Activated T-cell treated with anti-CD3 and anti-CD28 coated beads, Interleukin-2, amount 50 U/mL, for 72 hours (primary cell): ENCODE data around the gene MRRF. TPM values are rescaled to one million over a fixed set of nuclear protein-coding genes. Genes with fewer than 3 reads are reported as not detected.
A peak's percentile ranks its signal among the peaks of the same experiment; 100 is the strongest.

Experiments
- ATAC-seq, 2 donors: fragments of 150-1000 bp; cut with Tn5 transposase; replicated peaks in 1 of 2; 2 replicates each; pipeline ENCODE4 v1.10.0; 2021; ENCODE audit warnings: moderate library complexity in 2 of 2, mild to moderate bottlenecking in 1 of 2
- DNase-seq, 2 donors: peaks; one replicate each; pipeline ENCODE4 v3.0.0; 2021 to 2022; ENCODE audit warnings: mixed read lengths in 1 of 2
- H3K27ac Mint-ChIP-seq: one replicate; pipeline ENCODE4 v1.8.0; 2022; ENCODE audit warnings: mild to moderate bottlenecking, moderate library complexity, mixed read lengths
- H3K27me3 Mint-ChIP-seq: one replicate; pipeline ENCODE4 v1.8.0; 2022; ENCODE audit warnings: low read depth, mixed read lengths
- H3K36me3 Mint-ChIP-seq, 2 donors: one replicate each; pipeline ENCODE4 v1.8.0; 2022; ENCODE audit warnings: mixed read lengths in 2 of 2, mild to moderate bottlenecking in 1 of 2; ENCODE audit not compliant: insufficient read depth in 2 of 2
- H3K4me1 Mint-ChIP-seq: one replicate; pipeline ENCODE4 v1.8.0; 2022; ENCODE audit warnings: low read depth, mixed read lengths
- H3K4me3 Mint-ChIP-seq, 2 donors: one replicate each; pipeline ENCODE4 v1.8.0; 2022; ENCODE audit warnings: mild to moderate bottlenecking in 2 of 2, mixed read lengths in 2 of 2, moderate library complexity in 2 of 2
- H3K9me3 Mint-ChIP-seq, 2 donors: one replicate each; pipeline ENCODE4 v1.8.0; 2022; ENCODE audit warnings: mixed read lengths in 2 of 2
- total RNA-seq, 2 donors: library from RNA; stranded (reverse); gene quantifications; one replicate each; pipeline ENCODE4 v1.2.3, GENCODE V29; 2022

Gene MRRF
- total RNA-seq, 2 donors from 2014 or later = 42.6 to 47.7 TPM

- ATAC-seq (no peak), DNase-seq (no peak)
- H3K36me3 Mint-ChIP-seq = no peaks in the 10 kb centered on the region
- H3K27ac Mint-ChIP-seq = no peak overlapping the region
- H3K9me3 Mint-ChIP-seq = no peaks in the 10 kb centered on the region
- H3K27me3 Mint-ChIP-seq = peaks cover 33% of the 10 kb centered on the region
- H3K4me3 Mint-ChIP-seq = no peak overlapping the region
- peaks cover 12% of the 10 kb centered on the region for H3K4me1 Mint-ChIP-seq
Measured at GRCh38 chr9:122367774-122368460, 103.2 kb downstream of the MRRF start.

- ATAC-seq (no peak), DNase-seq (no peak)
- H3K4me1 Mint-ChIP-seq = peaks cover 12% of the 10 kb centered on the region
- H3K4me3 Mint-ChIP-seq = no peak overlapping the region
- H3K36me3 Mint-ChIP-seq = no peaks in the 10 kb centered on the region
- no peak overlapping the region for H3K27ac Mint-ChIP-seq
- no peaks in the 10 kb centered on the region for H3K9me3 Mint-ChIP-seq
- H3K27me3 Mint-ChIP-seq = peaks cover 36% of the 10 kb centered on the region
Measured at GRCh38 chr9:122368642-122369041, 104.0 kb downstream of the MRRF start.

- DNase-seq = no peak
- Mint-ChIP-seq H3K4me3 (peak overlapping the region; percentile 71 to 76), H3K27me3 (peaks cover 36% of the 10 kb centered on the region), H3K36me3 (no peaks in the 10 kb centered on the region), H3K4me1 (peaks cover 12% of the 10 kb centered on the region), H3K9me3 (no peaks in the 10 kb centered on the region), H3K27ac (no peak overlapping the region)
- no peak for ATAC-seq
Measured at GRCh38 chr9:122370303-122370702, 105.6 kb downstream of the MRRF start.

- no peaks in the 10 kb centered on the region for H3K36me3 Mint-ChIP-seq
- DNase-seq (no peak), ATAC-seq (peak; percentile 53 to 60)
- H3K4me3 Mint-ChIP-seq = peak within 1 kb of the TSS; percentile 71 to 76
- H3K9me3 Mint-ChIP-seq = no peaks in the 10 kb centered on the region
- H3K4me1 Mint-ChIP-seq = peaks cover 12% of the 10 kb centered on the region
- H3K27me3 Mint-ChIP-seq = peaks cover 36% of the 10 kb centered on the region
- H3K27ac Mint-ChIP-seq = no peak within 1 kb of the TSS
Measured at GRCh38 chr9:122370869-122371755, 106.4 kb downstream of the MRRF start, which contains the start of gene PTGS1. PTGS1 (plus strand) TSS chr9:122371024; CDS start chr9:122371085, 61 bp downstream.

GRCh38 chr9:122371846-122372245 lies 107.2 kb downstream of the MRRF start:
- no peak for DNase-seq
- ATAC-seq = no peak
- peaks cover 12% of the 10 kb centered on the region for H3K4me1 Mint-ChIP-seq
- no peak overlapping the region for H3K27ac Mint-ChIP-seq
- H3K36me3 Mint-ChIP-seq = no peaks in the 10 kb centered on the region
- H3K9me3 Mint-ChIP-seq = no peaks in the 10 kb centered on the region
- H3K4me3 Mint-ChIP-seq = no peak overlapping the region
- peaks cover 36% of the 10 kb centered on the region for H3K27me3 Mint-ChIP-seq

- no peaks in the 10 kb centered on the region for H3K36me3 Mint-ChIP-seq
- H3K27me3 Mint-ChIP-seq = peaks cover 36% of the 10 kb centered on the region
- H3K9me3 Mint-ChIP-seq = no peaks in the 10 kb centered on the region
- ATAC-seq (no peak), DNase-seq (no peak)
- H3K27ac Mint-ChIP-seq = no peak overlapping the region
- H3K4me1 Mint-ChIP-seq = peaks cover 12% of the 10 kb centered on the region
- no peak overlapping the region for H3K4me3 Mint-ChIP-seq
Measured at GRCh38 chr9:122372856-122373845, 108.5 kb downstream of the MRRF start.

- Mint-ChIP-seq H3K9me3 (peaks cover 0 to 1% of the 10 kb centered on the region in 2 donors), H3K27me3 (peaks cover 33% of the 10 kb centered on the region), H3K27ac (no peak overlapping the region), H3K36me3 (no peaks in the 10 kb centered on the region), H3K4me1 (peaks cover 12% of the 10 kb centered on the region), H3K4me3 (no peak overlapping the region)
- DNase-seq (no peak), ATAC-seq (no peak)
Measured at GRCh38 chr9:122374885-122375420, 110.3 kb downstream of the MRRF start.

- no peak overlapping the region for H3K4me3 Mint-ChIP-seq
- H3K9me3 Mint-ChIP-seq = peaks cover 0 to 1% of the 10 kb centered on the region in 2 donors
- peaks cover 14% of the 10 kb centered on the region for H3K27me3 Mint-ChIP-seq
- H3K4me1 Mint-ChIP-seq = no peaks in the 10 kb centered on the region
- H3K36me3 Mint-ChIP-seq = no peaks in the 10 kb centered on the region
- no peak overlapping the region for H3K27ac Mint-ChIP-seq
- DNase-seq (no peak), ATAC-seq (no peak)
Measured at GRCh38 chr9:122376796-122377195, 112.1 kb downstream of the MRRF start.

- Mint-ChIP-seq H3K36me3 (no peaks in the 10 kb centered on the region), H3K27ac (no peak overlapping the region), H3K9me3 (peaks cover 0 to 1% of the 10 kb centered on the region in 2 donors), H3K27me3 (peaks cover 9% of the 10 kb centered on the region), H3K4me3 (no peak overlapping the region), H3K4me1 (no peaks in the 10 kb centered on the region)
- DNase-seq (no peak), ATAC-seq (no peak)
Measured at GRCh38 chr9:122377241-122378164, 112.8 kb downstream of the MRRF start.

GRCh38 chr9:122378236-122378635 lies 113.6 kb downstream of the MRRF start:
- H3K4me3 Mint-ChIP-seq = no peak overlapping the region
- H3K36me3 Mint-ChIP-seq = no peaks in the 10 kb centered on the region
- H3K4me1 Mint-ChIP-seq = no peaks in the 10 kb centered on the region
- peaks cover 9% of the 10 kb centered on the region for H3K27me3 Mint-ChIP-seq
- ATAC-seq (no peak), DNase-seq (no peak)
- H3K27ac Mint-ChIP-seq = no peak overlapping the region
- peaks cover 0 to 1% of the 10 kb centered on the region in 2 donors for H3K9me3 Mint-ChIP-seq

GRCh38 chr9:122379340-122379739 lies 114.7 kb downstream of the MRRF start:
- peaks cover 0 to 1% of the 10 kb centered on the region in 2 donors for H3K9me3 Mint-ChIP-seq
- peaks cover 10% of the 10 kb centered on the region for H3K27me3 Mint-ChIP-seq
- no peaks in the 10 kb centered on the region for H3K4me1 Mint-ChIP-seq
- H3K4me3 Mint-ChIP-seq = no peak overlapping the region
- no peaks in the 10 kb centered on the region for H3K36me3 Mint-ChIP-seq
- DNase-seq (peak in 1 of 2 donors; percentile 10), ATAC-seq (no peak)
- H3K27ac Mint-ChIP-seq = no peak overlapping the region
